MV-4-11 (cell line): ENCODE data around the gene AK9.
A peak's percentile ranks its signal among the peaks of the same experiment; 100 is the strongest.

Source experiments
- DNase-seq: peaks from one replicate; lab custom pipeline; 2025; lab: John Stamatoyannopoulos, UW

Gene AK9

DNA sequence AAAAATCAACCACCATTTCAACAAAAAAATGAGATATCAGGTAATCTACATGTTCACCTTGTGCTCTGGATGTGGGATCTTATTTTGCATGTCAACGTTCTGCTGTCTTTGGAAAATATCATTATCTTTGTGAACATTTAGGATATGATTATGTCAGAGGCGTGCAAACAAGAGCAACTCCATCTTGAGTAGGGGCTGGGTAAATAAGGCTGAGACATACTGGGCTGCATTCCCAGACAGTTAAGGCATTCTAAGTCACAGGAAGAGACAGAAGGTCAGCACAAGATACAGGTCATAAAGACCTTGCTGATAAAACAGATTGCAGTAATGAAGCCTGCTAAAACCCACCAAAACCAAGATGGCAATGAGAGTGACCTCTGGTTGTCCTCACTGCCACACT is 179.2 kb downstream of the AK9 start:
- no peak for DNase-seq

- no peak for DNase-seq
Observed at GRCh38 chr6:109510358-109510757, 180.6 kb downstream of the AK9 start.

DNA sequence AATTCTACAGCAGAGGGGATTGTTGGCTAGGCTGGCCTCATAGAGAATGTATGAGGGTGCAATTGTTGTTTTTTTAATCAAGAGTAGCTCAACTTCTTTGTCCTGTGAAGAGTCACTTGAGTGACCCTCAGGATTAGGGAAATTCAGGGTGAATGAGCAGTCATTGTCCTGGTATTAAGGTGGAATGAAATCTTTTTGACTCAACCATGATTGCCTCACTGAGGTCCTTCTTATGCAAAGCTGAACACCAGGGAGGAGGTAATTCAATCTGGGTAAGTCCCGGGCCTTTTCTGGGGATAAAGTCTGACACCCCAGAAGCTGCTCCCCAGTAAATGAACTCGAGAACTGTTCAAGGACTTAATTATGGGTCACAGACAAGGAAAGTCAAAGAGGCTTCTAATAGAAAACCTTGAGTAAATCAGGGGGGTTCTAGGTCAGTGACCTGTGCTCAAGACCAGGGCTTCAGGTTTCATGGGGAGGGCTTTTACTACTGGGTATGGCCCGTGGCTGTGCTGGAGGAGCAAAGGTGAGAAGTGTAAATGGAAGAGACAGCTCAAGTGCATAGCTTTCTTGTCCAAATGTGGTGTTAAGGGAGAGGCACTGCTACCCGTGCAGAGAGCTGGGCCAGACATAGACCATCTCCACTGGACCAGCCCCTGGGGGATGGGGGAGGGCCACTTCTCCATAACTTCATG is 182.7 kb downstream of the AK9 start:
- no peak for DNase-seq

DNA sequence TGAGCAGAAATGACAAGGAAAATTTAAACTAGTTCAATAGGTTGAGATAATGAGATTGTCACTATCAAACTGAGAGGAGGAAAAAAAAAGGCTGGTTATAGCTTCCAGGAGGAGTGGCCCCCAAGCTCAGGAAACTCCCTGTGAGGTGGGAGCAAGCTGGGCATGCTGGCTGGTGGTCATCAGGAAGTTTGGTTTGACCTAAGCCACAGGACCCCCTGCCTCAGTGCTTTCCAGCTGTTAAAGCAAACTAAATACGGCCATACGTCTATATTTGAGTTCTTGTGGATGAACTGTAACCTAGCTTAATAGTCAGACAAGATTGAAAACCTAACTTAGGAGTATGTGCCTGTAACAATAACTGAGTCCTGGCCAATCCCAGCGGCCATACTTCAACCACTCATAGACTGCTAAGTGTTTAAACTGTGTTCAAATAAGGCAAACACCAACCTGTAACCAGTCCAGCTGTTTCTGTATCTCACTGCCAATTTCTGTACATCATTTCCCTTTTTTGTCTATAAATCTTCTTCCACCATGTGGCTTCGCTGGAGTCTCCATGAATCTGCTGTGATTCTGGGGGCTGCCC is 183.4 kb downstream of the AK9 start:
- DNase-seq = no peak

- no peak for DNase-seq
Observed at GRCh38 chr6:109506841-109507240, 184.2 kb downstream of the AK9 start.

- no peak for DNase-seq
Observed at GRCh38 chr6:109506314-109506713, 184.7 kb downstream of the AK9 start.

- DNase-seq = peak; percentile 79
Observed at GRCh38 chr6:109503327-109504224, 187.4 kb downstream of the AK9 start.

DNA sequence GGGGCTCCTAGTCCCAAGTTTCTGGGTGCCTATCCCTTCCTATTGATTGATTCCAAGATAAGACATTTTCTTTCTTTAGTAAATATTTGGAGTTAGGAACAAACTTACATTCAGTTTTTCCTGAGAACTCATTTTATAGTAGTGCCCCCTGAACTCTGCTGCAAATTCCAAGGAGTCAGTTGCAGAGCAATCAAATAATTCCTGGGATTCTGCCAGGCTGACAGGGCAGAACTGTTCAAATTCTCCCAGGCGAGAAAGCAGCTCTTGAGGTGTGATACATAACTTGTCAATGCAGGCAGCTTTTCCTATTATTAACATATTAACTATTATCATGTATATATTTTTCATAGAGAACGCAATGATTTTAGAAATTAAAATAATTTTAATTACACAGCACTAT is 192.1 kb downstream of the AK9 start:
- no peak for DNase-seq

DNA sequence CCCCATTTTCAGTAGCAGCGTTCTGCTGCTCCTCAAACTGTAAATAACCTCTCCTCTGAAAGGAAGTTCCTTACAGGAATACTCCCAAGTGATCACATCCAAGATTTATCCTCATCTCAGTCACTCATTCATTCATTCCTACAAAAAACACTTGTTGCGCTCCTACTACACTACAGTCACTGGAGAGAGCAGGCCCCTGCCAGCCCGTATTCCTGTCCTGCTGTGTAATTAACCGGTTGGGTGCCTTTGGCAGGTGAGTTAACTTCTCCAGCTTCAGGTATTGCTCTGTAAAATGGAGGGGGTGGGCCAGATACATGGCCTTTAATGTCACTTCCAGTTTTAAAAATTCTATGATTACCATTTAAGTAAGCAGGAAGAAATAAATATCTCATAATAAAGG is 192.9 kb downstream of the AK9 start:
- no peak for DNase-seq

GRCh38 chr6:109496036-109496772 is 194.8 kb downstream of the AK9 start:
- no peak for DNase-seq

- peak; percentile 72 for DNase-seq
Observed at GRCh38 chr6:109493865-109494264, 197.1 kb downstream of the AK9 start.

DNA sequence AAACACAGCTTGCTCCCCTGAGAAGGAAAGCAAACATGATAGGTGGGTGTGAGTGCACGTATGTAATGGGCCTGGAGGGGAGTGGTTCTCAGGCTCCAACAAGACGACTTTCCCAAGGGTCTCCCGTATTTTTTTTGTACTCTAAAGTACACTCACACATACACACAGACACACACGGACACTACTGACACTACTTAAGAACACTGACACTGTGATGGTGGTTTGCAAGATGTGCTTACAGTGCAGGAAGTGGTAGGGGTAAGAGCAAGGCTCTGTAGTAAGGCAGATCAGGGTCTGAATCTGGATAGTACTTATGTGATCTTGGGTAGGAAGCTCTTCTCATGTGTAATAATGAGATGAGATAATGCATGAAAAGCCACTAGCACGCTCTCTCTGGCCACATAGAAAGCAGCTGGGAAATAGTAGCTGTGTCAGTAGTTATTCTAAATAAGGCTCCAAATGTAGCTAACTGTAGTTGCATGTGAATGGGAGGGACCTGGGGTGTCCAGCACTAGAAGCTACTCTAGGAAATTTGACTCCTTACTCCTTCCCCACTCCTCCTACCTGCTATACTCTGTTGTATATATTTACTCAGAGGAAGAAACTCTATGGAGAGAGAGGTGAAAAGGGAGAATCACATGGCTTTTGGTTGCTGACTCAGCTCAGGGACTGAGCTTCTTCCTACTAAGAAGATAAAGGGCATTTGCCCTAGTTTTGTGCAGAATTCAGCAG is 199.6 kb downstream of the AK9 start:
- DNase-seq = no peak

- DNase-seq = no peak
Observed at GRCh38 chr6:109490713-109491112, 200.3 kb downstream of the AK9 start.

- no peak for DNase-seq
Observed at GRCh38 chr6:109488001-109488400, 203.0 kb downstream of the AK9 start.

- no peak for DNase-seq
Observed at GRCh38 chr6:109486068-109486467, 204.9 kb downstream of the AK9 start.

DNA sequence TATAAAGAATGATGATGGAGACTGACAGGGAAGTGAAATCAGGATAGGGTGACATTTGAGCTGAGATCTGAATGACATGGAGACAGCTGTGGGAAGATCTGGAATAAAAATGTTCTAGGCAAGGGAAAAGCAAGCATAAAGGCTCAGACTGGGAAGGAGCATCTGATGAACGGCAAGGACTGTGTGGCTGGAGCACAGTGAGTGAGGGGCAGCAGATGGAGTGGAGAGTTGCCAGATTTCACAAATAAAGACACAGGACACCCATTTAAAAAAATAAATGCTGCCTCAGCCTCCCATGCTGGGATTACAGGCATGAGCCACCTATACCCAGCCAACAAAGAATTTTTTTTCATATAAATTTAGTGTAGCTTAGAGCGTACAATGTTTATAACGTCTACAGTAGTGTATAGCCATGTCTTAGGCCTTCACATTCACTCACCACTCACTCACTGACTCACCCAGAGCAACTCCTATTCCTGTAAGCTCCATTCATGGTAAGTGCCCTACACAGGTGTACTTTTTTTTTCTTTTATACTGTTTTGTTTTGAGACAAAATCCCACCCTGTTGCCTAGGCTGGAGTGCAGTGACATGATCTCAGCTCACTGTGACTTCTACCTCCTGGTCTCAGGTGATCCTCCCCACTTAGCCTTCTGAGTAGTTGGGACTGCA is 205.6 kb downstream of the AK9 start:
- no peak for DNase-seq

DNA sequence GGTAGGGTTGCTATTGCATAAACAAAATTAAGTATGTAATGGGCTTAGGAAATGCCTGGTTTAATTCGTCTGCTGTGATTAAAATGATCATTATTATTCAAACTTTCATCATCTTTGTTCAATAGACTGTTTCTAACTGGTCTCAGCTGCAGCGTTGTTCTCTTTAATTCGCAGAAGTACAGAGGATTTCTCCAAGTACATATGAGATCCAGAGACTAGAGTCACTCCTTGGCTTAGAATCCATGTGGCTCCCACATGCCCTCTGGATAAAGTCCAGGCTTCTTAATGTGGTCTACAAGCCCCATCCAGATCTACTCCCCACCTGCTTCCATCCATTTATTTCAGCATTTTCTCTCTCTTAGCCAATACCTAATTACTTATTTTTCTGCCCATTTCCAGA is 206.9 kb downstream of the AK9 start:
- DNase-seq = no peak

- DNase-seq = no peak
Observed at GRCh38 chr6:109483735-109484057, 207.3 kb downstream of the AK9 start.

- peak; percentile 76 for DNase-seq
Observed at GRCh38 chr6:109482905-109483734, 207.9 kb downstream of the AK9 start, which contains the start of gene ZBTB24. Gene ZBTB24 (minus strand): TSS chr6:109483219. CDS start chr6:109482026, 1,193 bp downstream.

- no peak for DNase-seq
Observed at GRCh38 chr6:109480993-109481480, 210.0 kb downstream of the AK9 start.
